PC-3 (cell line): ENCODE data around the gene NKAIN2. TPM values are rescaled to one million over a fixed set of nuclear protein-coding genes. Genes with fewer than 3 reads are reported as not detected.

Experiments used
- ATAC-seq: fragments of 200-7000 bp; cut with Tn5 transposase; 2 replicates; pipeline ENCODE4 v1.9.1; 2020; ENCODE audit warnings: mild to moderate bottlenecking, moderate library complexity
- BruUV-seq: library from RNA; stranded (reverse); fragments of 400-500 nt; replicated peaks from 2 replicates; lab custom pipeline; 2021; lab: Mats Ljungman, UMichigan
- CTCF ChIA-PET: fragments of 300-600 bp; sonication (Branson Sonifier 250); formaldehyde crosslinking; loops from one replicate; lab custom pipeline; 2022; ENCODE audit warnings: antibody characterized with exemption; lab: Charles Lee
- POLR2A ChIA-PET: fragments of 300-600 bp; sonication (Branson Sonifier 250); formaldehyde crosslinking; loops from one replicate; lab custom pipeline; 2022; ENCODE audit warnings: antibody characterized with exemption; ENCODE audit not compliant: unreplicated experiment; lab: Charles Lee
- DNase-seq: peaks from one replicate; pipeline ENCODE4 v3.0.0-alpha.2; 2015
- H2AFZ ChIP-seq: fragments of 300-600 bp; sonication (generic); 2 replicates; pipeline ENCODE4 v1.6.0; 2016; ENCODE audit warnings: antibody characterized with exemption, low read length
- H3F3A ChIP-seq: fragments of 300-600 bp; sonication (generic); one replicate; pipeline ENCODE4 v1.6.0; 2017; ENCODE audit warnings: antibody characterized with exemption, low read length, control low read depth, mild to moderate bottlenecking; ENCODE audit not compliant: unreplicated experiment
- H3K27ac ChIP-seq: fragments of 300-600 bp; sonication (generic); 2 replicates; pipeline ENCODE4 v1.5.1; 2016; ENCODE audit warnings: mild to moderate bottlenecking, low read length
- H3K27me3 ChIP-seq: fragments of 300-600 bp; sonication (generic); 2 replicates; pipeline ENCODE4 v1.6.1; 2016; ENCODE audit warnings: low read length, mixed read lengths
- H3K36me3 ChIP-seq: fragments of 300-600 bp; sonication (generic); 2 replicates; pipeline ENCODE4 v1.6.1; 2016; ENCODE audit warnings: low read depth, mixed run types, low read length, mixed read lengths
- H3K4me1 ChIP-seq: fragments of 300-600 bp; sonication (generic); 2 replicates; pipeline ENCODE4 v1.5.1; 2016; ENCODE audit warnings: low read length; ENCODE audit not compliant: insufficient read depth
- H3K4me2 ChIP-seq: fragments of 300-600 bp; sonication (generic); 2 replicates; pipeline ENCODE4 v1.6.0; 2016; ENCODE audit warnings: low read length
- H3K4me3 ChIP-seq: fragments of 300-600 bp; sonication (generic); 2 replicates; pipeline ENCODE4 v1.5.1; 2016; ENCODE audit warnings: mild to moderate bottlenecking, low read length, mixed read lengths
- H3K79me2 ChIP-seq: fragments of 300-600 bp; sonication (generic); 2 replicates; pipeline ENCODE4 v1.6.1; 2017; ENCODE audit warnings: low read length, mixed read lengths
- H3K9ac ChIP-seq: fragments of 300-600 bp; sonication (generic); 2 replicates; pipeline ENCODE4 v1.6.0; 2016; ENCODE audit warnings: mild to moderate bottlenecking, low read length
- H3K9me2 ChIP-seq: fragments of 300-600 bp; sonication (generic); replicated peaks from 2 replicates; pipeline ENCODE4 v1.6.1; 2016; ENCODE audit warnings: mixed run types, low read length, mixed read lengths
- H3K9me3 ChIP-seq: fragments of 300-600 bp; sonication (generic); 2 replicates; pipeline ENCODE4 v1.6.1; 2016; ENCODE audit warnings: low read length, mixed read lengths
- H4K20me1 ChIP-seq: fragments of 300-600 bp; sonication (generic); 2 replicates; pipeline ENCODE4 v1.6.1; 2016; ENCODE audit warnings: low read length, mixed read lengths
- EZH2 ChIP-seq: fragments of 300-600 bp; sonication (generic); IDR thresholded peaks from one replicate; pipeline ENCODE4 v1.6.1; 2017; ENCODE audit warnings: antibody characterized with exemption, mild to moderate bottlenecking, low read length; ENCODE audit not compliant: unreplicated experiment
- EZH2phosphoT487 ChIP-seq: fragments of 300-600 bp; sonication (generic); IDR thresholded peaks from 2 replicates; pipeline ENCODE4 v1.6.1; 2018; ENCODE audit warnings: mild to moderate bottlenecking, antibody characterized with exemption, low read length, borderline replicate concordance
- intact Hi-C: fragments of 100-400 bp; cut with micrococcal nuclease; formaldehyde crosslinking; loops from 2 replicates; pipeline ENCODE4 v1.9.0; 2023
- total RNA-seq: library from RNA; depleted of rRNA; stranded (reverse); fragments of >200 nt; gene quantifications from 2 replicates; pipeline ENCODE4 v1.2.3, GENCODE V29; 2014
- TF ChIP-seq, protein P1 (sequence below): fragments of 300-600 bp; sonication (generic); conservative IDR thresholded peaks from 2 replicates; pipeline ENCODE4 v1.5.1; 2017; ENCODE audit warnings: antibody characterized with exemption, low read depth, mild to moderate bottlenecking, low read length

NKAIN2 gene
- total RNA-seq, 1 experiment from 2014 or later: not detected

DNA sequence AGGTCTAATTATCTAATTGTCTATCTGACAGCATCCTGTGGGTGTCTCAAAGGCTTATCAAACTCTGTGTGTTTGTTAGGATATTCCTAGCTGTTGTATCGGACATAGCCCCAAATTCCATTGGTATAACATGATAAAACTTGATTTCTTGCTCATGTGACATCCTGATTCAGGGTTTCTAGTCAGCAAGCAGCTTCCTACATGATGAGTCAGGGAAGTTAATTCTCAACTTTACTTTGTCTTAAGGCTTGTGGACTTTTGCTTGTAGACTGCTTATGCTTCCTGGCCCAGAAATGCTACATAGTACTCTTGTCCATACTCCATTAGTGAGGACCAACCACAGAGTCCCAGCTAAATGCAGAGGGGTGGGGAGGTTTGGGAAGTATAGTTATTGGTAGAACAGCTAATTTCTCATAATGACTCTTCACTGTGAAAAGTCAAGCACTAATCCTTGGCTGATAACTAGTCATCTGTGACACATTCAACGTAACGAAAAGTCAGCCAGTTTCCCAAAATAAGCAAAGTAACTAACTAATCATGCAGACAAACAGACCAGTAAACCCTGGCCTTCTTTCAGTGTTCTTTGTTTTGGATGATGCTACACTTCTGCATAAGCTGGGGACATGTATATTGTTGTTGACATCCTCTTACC is 25.8 kb downstream of the NKAIN2 start:
- ChIA-PET POLR2A (no interaction called here), CTCF (no interaction called here)
- Histone ChIP-seq H3K27me3 (no peaks in the 10 kb centered on the region), H3K4me3 (no peak overlapping the region), H3K4me2 (no peak overlapping the region), H3K4me1 (no peaks in the 10 kb centered on the region), H3F3A (no peaks in the 10 kb centered on the region), H3K36me3 (no peaks in the 10 kb centered on the region), H3K9ac (no peak overlapping the region), H4K20me1 (no peaks in the 10 kb centered on the region), H2AFZ (no peak overlapping the region), H3K9me3 (no peaks in the 10 kb centered on the region), H3K79me2 (no peaks in the 10 kb centered on the region), H3K27ac (no peak overlapping the region), H3K9me2 (no peaks in the 10 kb centered on the region)
- DNase-seq (no peak), ATAC-seq (no peak)
- TF ChIP-seq EZH2phosphoT487 (no peak), EZH2 (no peak)
- TF ChIP-seq, protein P1, sequence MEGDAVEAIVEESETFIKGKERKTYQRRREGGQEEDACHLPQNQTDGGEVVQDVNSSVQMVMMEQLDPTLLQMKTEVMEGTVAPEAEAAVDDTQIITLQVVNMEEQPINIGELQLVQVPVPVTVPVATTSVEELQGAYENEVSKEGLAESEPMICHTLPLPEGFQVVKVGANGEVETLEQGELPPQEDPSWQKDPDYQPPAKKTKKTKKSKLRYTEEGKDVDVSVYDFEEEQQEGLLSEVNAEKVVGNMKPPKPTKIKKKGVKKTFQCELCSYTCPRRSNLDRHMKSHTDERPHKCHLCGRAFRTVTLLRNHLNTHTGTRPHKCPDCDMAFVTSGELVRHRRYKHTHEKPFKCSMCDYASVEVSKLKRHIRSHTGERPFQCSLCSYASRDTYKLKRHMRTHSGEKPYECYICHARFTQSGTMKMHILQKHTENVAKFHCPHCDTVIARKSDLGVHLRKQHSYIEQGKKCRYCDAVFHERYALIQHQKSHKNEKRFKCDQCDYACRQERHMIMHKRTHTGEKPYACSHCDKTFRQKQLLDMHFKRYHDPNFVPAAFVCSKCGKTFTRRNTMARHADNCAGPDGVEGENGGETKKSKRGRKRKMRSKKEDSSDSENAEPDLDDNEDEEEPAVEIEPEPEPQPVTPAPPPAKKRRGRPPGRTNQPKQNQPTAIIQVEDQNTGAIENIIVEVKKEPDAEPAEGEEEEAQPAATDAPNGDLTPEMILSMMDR: no peak
- intact Hi-C loops: no loop called here
- BruUV-seq: no TSS peak

GRCh38 chr6:123830120-123830519 is 26.5 kb downstream of the NKAIN2 start:
- ChIA-PET POLR2A (no interaction called here), CTCF (no interaction called here)
- no peaks in the 10 kb centered on the region for H4K20me1 ChIP-seq
- no peaks in the 10 kb centered on the region for H3K4me1 ChIP-seq
- DNase-seq (no peak), ATAC-seq (no peak)
- H3K27ac ChIP-seq: no peak overlapping the region
- H3K9me2 ChIP-seq: no peaks in the 10 kb centered on the region
- no TSS peak for BruUV-seq
- no peaks in the 10 kb centered on the region for H3K79me2 ChIP-seq
- intact Hi-C loops: no loop called here
- no peak overlapping the region for H3K4me3 ChIP-seq
- no peaks in the 10 kb centered on the region for H3K27me3 ChIP-seq
- no peak overlapping the region for H3K4me2 ChIP-seq
- TF ChIP-seq EZH2: no peak
- no peak for TF ChIP-seq EZH2phosphoT487
- TF ChIP-seq, protein P1: no peak
- H3F3A ChIP-seq: no peaks in the 10 kb centered on the region
- no peak overlapping the region for H2AFZ ChIP-seq
- no peak overlapping the region for H3K9ac ChIP-seq
- H3K36me3 ChIP-seq: no peaks in the 10 kb centered on the region
- H3K9me3 ChIP-seq: no peaks in the 10 kb centered on the region

- ChIA-PET CTCF (no interaction called here), POLR2A (no interaction called here)
- intact Hi-C loops: no loop called here
- H2AFZ ChIP-seq: no peak overlapping the region
- no peak overlapping the region for H3K9ac ChIP-seq
- BruUV-seq: no TSS peak
- no peaks in the 10 kb centered on the region for H3K9me3 ChIP-seq
- H3K27me3 ChIP-seq: no peaks in the 10 kb centered on the region
- TF ChIP-seq EZH2: no peak
- no peak for TF ChIP-seq EZH2phosphoT487
- TF ChIP-seq, protein P1: no peak
- no peak overlapping the region for H3K4me2 ChIP-seq
- H3F3A ChIP-seq: no peaks in the 10 kb centered on the region
- DNase-seq (no peak), ATAC-seq (no peak)
- H4K20me1 ChIP-seq: no peaks in the 10 kb centered on the region
- H3K79me2 ChIP-seq: no peaks in the 10 kb centered on the region
- no peak overlapping the region for H3K4me3 ChIP-seq
- H3K27ac ChIP-seq: no peak overlapping the region
- no peaks in the 10 kb centered on the region for H3K4me1 ChIP-seq
- no peaks in the 10 kb centered on the region for H3K36me3 ChIP-seq
- H3K9me2 ChIP-seq: no peaks in the 10 kb centered on the region
These were observed 35.0 kb downstream of the NKAIN2 start for GRCh38 chr6:123838505-123839234.
